Stimulated activated CD4-positive, alpha-beta T cell treated with anti-CD3 and anti-CD28 coated beads, Interleukin-2, amount 100 ng/mL, for 24 hours (primary cell): ENCODE data around the gene MAGEF1.

Experiments used
- DNase-seq, 2 donors: peaks; one replicate each; pipeline ENCODE4 v3.0.0-alpha.2; 2020

MAGEF1 gene

GRCh38 chr3:184663756-184664155 lies 48.1 kb downstream of the MAGEF1 start:
- DNase-seq, result no peak

GRCh38 chr3:184663356-184663755 lies 48.5 kb downstream of the MAGEF1 start:
- no peak for DNase-seq

DNA sequence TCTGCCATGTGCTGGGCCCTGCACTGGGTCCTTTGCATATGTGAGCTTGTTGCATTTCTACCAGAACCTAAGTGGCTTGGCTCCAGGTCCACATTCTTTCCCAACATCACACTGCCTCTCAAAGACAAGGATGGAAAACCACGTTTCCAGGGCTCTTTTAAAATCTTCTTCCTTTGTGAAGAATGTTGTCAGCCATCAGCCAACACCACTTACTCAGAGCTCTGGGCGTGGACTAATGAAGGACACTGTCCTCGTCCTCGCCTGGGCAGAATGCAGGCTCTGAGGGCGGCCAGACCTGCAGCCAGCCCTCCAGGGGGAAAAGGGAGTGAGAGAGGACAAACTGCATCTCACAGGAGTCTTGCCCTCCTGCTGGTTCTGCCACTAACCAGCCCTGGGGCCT lies 49.7 kb downstream of the MAGEF1 start:
- no peak for DNase-seq

DNA sequence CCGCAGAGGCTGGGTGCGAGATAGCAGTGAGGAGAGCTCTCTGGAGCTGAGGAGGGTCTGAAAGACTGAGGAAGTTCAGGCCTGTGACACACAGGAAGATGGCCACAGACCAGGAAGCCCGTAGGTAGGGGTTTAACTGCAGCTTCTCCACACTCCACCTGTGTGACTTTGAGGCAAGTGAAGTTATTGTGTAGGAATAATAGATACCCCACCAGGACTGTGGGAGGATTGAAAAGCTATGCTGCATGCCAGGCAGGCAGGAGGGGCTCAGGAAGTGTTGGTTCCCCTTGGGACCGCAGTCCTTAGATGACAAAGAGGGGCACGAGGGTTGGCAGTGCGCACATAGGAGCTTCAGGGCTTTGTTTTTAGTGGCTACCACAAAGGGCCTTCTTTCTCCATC lies 50.9 kb downstream of the MAGEF1 start:
- no peak for DNase-seq
